HG03097 (cell line): ENCODE data around the gene NLRP7.

Experiments
- ATAC-seq: cut with Tn5 transposase; IDR thresholded peaks from one replicate; pipeline ENCODE4 v1.9.1; 2021; ENCODE audit not compliant: unreplicated experiment, low FRiP score

The NLRP7 gene

DNA sequence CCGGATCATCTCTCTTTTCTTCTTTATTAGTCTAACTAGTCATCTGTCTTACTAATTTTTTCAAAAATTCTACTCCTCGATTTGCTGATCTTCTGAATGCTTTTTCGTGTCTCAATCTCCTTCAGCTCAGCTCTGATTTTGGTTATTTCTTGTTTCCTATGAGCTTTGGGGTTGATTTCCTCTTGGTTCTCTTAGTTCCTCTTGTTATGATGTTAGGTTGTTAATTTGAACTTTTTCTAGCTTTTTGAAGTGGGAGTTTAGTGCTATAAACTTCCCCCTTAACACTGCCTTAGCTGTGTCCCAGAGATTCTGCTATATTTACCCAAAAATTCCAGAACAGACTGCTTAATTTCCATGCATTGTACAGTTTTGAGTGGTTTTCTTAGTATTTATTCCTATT lies 69.9 kb downstream of the NLRP7 start:
- ATAC-seq, result no peak

GRCh38 chr19:54875506-54875905 lies 71.8 kb downstream of the NLRP7 start:
- no peak for ATAC-seq

DNA sequence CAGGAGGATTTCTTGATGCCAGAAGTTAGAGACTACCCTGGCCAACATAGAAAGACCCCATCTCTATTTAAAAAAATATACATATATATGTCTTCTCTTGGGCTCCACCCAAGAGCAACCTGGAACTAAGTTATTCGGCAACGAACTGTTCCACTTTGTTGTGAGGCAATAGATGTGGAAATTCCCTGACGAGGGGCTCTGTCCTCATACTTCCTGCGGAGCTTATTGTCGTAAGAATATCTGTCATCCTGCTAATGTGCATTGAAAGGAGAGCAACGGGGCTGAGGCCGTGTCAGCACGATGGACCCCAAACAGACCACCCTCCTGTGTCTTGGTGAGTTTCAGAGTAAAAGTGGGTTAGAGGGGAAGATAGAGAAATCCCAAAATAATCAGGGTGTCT lies 73.3 kb downstream of the NLRP7 start, which contains the start of gene FCAR:
FCAR (plus strand) TSS at position 246 of the 400 bp plus-strand sequence; CDS start at position 301, 55 bp downstream.
- ATAC-seq, result no peak
